NCI-H526 (cell line): ENCODE data around the gene KIF1A.
"Not testable (repeated sequence)": the region's sequence is repeated elsewhere in the genome, so short reads cannot be mapped to it uniquely, and the experiment has no call there.

Experiments
- DNase-seq, 2 experiments: peaks; one replicate each; lab custom pipeline; 2025; lab: John Stamatoyannopoulos, UW

KIF1A gene

GRCh38 chr2:240702640-240703011 is 117.4 kb downstream of the KIF1A start:
- DNase-seq = no peak

GRCh38 chr2:240701736-240702639 is 118.0 kb downstream of the KIF1A start:
- DNase-seq = no peak

- DNase-seq = no peak
Measured at GRCh38 chr2:240701091-240701735, 118.8 kb downstream of the KIF1A start.

GRCh38 chr2:240700616-240701015 is 119.4 kb downstream of the KIF1A start:
- DNase-seq = not testable (repeated sequence)

GRCh38 chr2:240699835-240700234 is 120.2 kb downstream of the KIF1A start:
- not testable (repeated sequence) for DNase-seq

GRCh38 chr2:240698852-240699561 is 121.0 kb downstream of the KIF1A start:
- not testable (repeated sequence) for DNase-seq

- not testable (repeated sequence) for DNase-seq
Measured at GRCh38 chr2:240696469-240696868, 123.5 kb downstream of the KIF1A start.

GRCh38 chr2:240695593-240695992 is 124.4 kb downstream of the KIF1A start:
- not testable (repeated sequence) for DNase-seq

- DNase-seq = not testable (repeated sequence)
Measured at GRCh38 chr2:240694304-240694703, 125.7 kb downstream of the KIF1A start.

GRCh38 chr2:240692583-240693561 is 127.1 kb downstream of the KIF1A start:
- DNase-seq = not testable (repeated sequence)

- DNase-seq = not testable (repeated sequence)
Measured at GRCh38 chr2:240691631-240692420, 128.2 kb downstream of the KIF1A start, which contains the start of gene AQP12A. TSS of gene AQP12A (plus strand) at chr2:240691866. CDS start at chr2:240691914, 48 bp downstream.

- not testable (repeated sequence) for DNase-seq
Measured at GRCh38 chr2:240691075-240691427, 129.0 kb downstream of the KIF1A start.

- DNase-seq = not testable (repeated sequence)
Measured at GRCh38 chr2:240690421-240691074, 129.5 kb downstream of the KIF1A start.

- DNase-seq = no peak
Measured at GRCh38 chr2:240689975-240690374, 130.0 kb downstream of the KIF1A start.

- no peak for DNase-seq
Measured at GRCh38 chr2:240688553-240688919, 131.5 kb downstream of the KIF1A start.

- no peak for DNase-seq
Measured at GRCh38 chr2:240687741-240688552, 132.1 kb downstream of the KIF1A start.

- DNase-seq = no peak
Measured at GRCh38 chr2:240687045-240687740, 132.8 kb downstream of the KIF1A start.

- no peak for DNase-seq
Measured at GRCh38 chr2:240686460-240686859, 133.6 kb downstream of the KIF1A start.
